ENCODE data around the gene CNTF. TPM values are rescaled to one million over a fixed set of nuclear protein-coding genes. Genes with fewer than 3 reads are reported as not detected.

The CNTF gene
- total and polyA plus RNA-seq, 2 of the 4 experiments (the other 2 are of a cell fraction), result 1.2 to 2.3 TPM

DNA sequence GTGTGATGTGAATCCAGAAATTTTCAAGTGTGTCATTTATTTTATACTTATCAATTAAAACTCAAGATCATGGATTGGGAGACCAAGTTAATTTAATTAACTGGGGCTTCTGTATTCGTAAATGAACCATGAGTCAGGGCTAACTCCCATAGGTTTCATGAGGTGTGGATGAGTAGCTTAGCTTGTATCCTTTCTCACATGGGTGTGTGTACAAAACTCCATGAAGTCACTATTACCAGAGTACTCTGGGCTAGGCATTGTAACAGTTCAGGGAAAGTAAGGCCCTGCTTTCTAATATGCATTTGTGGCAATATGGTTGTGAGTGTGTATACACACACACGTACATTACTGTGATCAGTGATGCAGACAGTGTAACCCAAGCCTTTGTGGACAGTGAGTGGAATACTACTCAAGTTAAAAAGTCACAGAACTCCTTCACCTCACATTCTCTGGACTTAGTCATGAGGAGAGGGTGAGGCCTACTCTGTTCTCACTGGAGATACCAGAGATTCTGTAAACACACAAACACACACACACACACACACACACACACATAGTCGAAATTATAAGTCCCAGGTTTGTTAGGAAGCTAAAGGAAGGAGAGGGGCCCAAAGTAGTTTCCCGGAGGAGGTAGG lies 3.5 kb downstream of the CNTF start:
- Histone ChIP-seq H3K27ac (ENCODE audit: insufficient read depth, low read length) (peak overlapping the region; percentile 23; the same call in 1 of the 2 replicates), H3K79me1 (ENCODE audit: low read depth in 1 of 2, low read length in 2 of 2) (peaks cover 26 to 58% of the 10 kb centered on the region in 2 experiments), H3K27me3 (ENCODE audit: control insufficient read depth, insufficient read depth, low read length) (no peaks in the 10 kb centered on the region), H4K8ac (ENCODE audit: low read depth in 2 of 2, low read length in 2 of 2) (peak overlapping the region; percentile 1 to 51; a peak in 3 of 4 replicates), H3K9me1 (ENCODE audit: insufficient read depth, low read length) (peaks cover 22% of the 10 kb centered on the region), H4K20me1 (ENCODE audit: insufficient read depth, low read length) (no peaks in the 10 kb centered on the region), H3K14ac (replicated peaks; ENCODE audit: low read depth, low read length) (peak overlapping the region; percentile 26), H2AFZ (replicated peaks; ENCODE audit: low read length, poor library complexity) (no peak overlapping the region), H2BK20ac (ENCODE audit: low read depth, low read length) (peak overlapping the region; percentile 30), H2BK120ac (ENCODE audit: low read depth, low read length) (peak overlapping the region; percentile 61), H3K9me3 (ENCODE audit: control insufficient read depth, insufficient read depth, low read length) (no peaks in the 10 kb centered on the region), H3K18ac (ENCODE audit: low read depth, low read length) (peak overlapping the region; percentile 78; the same call in 1 of the 2 replicates), H3K23ac (ENCODE audit: low read depth, low read length) (peak overlapping the region; percentile 57; the same call in 1 of the 2 replicates), H3K36me3 (ENCODE audit: control insufficient read depth, insufficient read depth, low read length) (peaks cover 9% of the 10 kb centered on the region), H2AK9ac (replicated peaks; ENCODE audit: low read depth, low read length, poor library complexity) (no peak overlapping the region), H3K4me1 (ENCODE audit: control insufficient read depth, insufficient read depth, low read length) (peaks cover 22% of the 10 kb centered on the region), H3K4ac (ENCODE audit: low read depth, low read length) (peak overlapping the region; percentile 55), H3K4me2 (ENCODE audit: low read depth, low read length) (peak overlapping the region; percentile 55; the same call in 1 of the 2 replicates), H4K91ac (ENCODE audit: insufficient read depth, low read depth, low read length) (peak overlapping the region; percentile 62), H2AK5ac (ENCODE audit: low read depth, low read length) (peak overlapping the region; percentile 69; the same call in 1 of the 2 replicates), H3K4me3 (ENCODE audit: insufficient read depth, low read depth, low read length) (no peak overlapping the region), H3K56ac (ENCODE audit: extremely low read depth, insufficient read depth, low read length) (no peak overlapping the region; the same call in 1 of the 2 replicates), H2BK5ac (ENCODE audit: low read depth, low read length, poor library complexity, severe bottlenecking) (peak overlapping the region; percentile 97), H2BK15ac (ENCODE audit: low read depth, low read length) (peak overlapping the region; percentile 8; the same call in 2 of the 3 replicates), H4K5ac (ENCODE audit: low read depth, low read length) (peak overlapping the region; percentile 85; the same call in 1 of the 2 replicates), H3K9ac (ENCODE audit: low read depth, low read length) (no peak overlapping the region; the same call in 1 of the 2 replicates)
- no TSS peak for BruUV-seq (replicated peaks)
- ChIA-PET POLR2A (ENCODE audit: unreplicated experiment) (no interaction called here), CTCF (interaction anchor here (0.6 to 1.1 kb wide), 2 partner anchors 14 to 50 kb away, joined by 3 read pairs; partner anchors contain the start of gene LPXN)
- ATAC-seq (ENCODE audit: low read depth) (peak; percentile 50), DNase-seq (peak; percentile 87)
- WGBS, 2 experiments (ENCODE audit: extremely low coverage in 2 of 2, insufficient read length in 1 of 2), result no CpG with 5 or more reads among the region's 4 CpGs
- dilution Hi-C loops (cut with HindIII; ENCODE audit: low sequenced_read_pairs, unreplicated experiment) (no loop called here), intact Hi-C loops (cut with micrococcal nuclease) (no loop called here), in situ Hi-C loops (cut with MboI; ENCODE audit: low sequenced_read_pairs) (loop anchor here (5.0 kb wide), 1 partner anchor 49 kb away; the partner anchor contains the start of genes LPXN and ZFP91)
- TF ChIP-seq, protein P1, sequence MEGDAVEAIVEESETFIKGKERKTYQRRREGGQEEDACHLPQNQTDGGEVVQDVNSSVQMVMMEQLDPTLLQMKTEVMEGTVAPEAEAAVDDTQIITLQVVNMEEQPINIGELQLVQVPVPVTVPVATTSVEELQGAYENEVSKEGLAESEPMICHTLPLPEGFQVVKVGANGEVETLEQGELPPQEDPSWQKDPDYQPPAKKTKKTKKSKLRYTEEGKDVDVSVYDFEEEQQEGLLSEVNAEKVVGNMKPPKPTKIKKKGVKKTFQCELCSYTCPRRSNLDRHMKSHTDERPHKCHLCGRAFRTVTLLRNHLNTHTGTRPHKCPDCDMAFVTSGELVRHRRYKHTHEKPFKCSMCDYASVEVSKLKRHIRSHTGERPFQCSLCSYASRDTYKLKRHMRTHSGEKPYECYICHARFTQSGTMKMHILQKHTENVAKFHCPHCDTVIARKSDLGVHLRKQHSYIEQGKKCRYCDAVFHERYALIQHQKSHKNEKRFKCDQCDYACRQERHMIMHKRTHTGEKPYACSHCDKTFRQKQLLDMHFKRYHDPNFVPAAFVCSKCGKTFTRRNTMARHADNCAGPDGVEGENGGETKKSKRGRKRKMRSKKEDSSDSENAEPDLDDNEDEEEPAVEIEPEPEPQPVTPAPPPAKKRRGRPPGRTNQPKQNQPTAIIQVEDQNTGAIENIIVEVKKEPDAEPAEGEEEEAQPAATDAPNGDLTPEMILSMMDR (conservative IDR thresholded peaks at IDR 0.05; ENCODE audit: low read depth, low read length), result no peak
- TF ChIP-seq RFX5 (IDR thresholded peaks at IDR 0.05; ENCODE audit: low read depth, low read length) (no peak), MAZ (IDR thresholded peaks at IDR 0.05; ENCODE audit: borderline replicate concordance, low read depth, low read length) (no peak), RAD21 (IDR thresholded peaks at IDR 0.05; ENCODE audit: low read length) (no peak), MXI1 (IDR thresholded peaks at IDR 0.05; ENCODE audit: borderline replicate concordance, low read depth, low read length) (no peak), SMC3 (IDR thresholded peaks at IDR 0.05; ENCODE audit: low read depth, low read length) (no peak), MAFK (IDR thresholded peaks at IDR 0.05; ENCODE audit: low read depth, low read length) (no peak), POLR2A (IDR thresholded peaks at IDR 0.05; ENCODE audit: low read depth, low read length) (no peak), CEBPB (IDR thresholded peaks at IDR 0.05; ENCODE audit: low read depth, low read length) (no peak), CHD1 (IDR thresholded peaks at IDR 0.05; ENCODE audit: low read depth, low read length) (no peak), NFE2L2 (IDR thresholded peaks at IDR 0.05; ENCODE audit: low read depth, low read length) (no peak), BHLHE40 (IDR thresholded peaks at IDR 0.05; ENCODE audit: low read depth, low read length) (no peak), FOS (IDR thresholded peaks at IDR 0.05; ENCODE audit: low read depth, low read length) (no peak)
- TF ChIP-seq, protein P2, sequence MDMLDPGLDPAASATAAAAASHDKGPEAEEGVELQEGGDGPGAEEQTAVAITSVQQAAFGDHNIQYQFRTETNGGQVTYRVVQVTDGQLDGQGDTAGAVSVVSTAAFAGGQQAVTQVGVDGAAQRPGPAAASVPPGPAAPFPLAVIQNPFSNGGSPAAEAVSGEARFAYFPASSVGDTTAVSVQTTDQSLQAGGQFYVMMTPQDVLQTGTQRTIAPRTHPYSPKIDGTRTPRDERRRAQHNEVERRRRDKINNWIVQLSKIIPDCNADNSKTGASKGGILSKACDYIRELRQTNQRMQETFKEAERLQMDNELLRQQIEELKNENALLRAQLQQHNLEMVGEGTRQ (IDR thresholded peaks at IDR 0.05; ENCODE audit: low read depth, low read length), result no peak
- TF ChIP-seq, protein P3, sequence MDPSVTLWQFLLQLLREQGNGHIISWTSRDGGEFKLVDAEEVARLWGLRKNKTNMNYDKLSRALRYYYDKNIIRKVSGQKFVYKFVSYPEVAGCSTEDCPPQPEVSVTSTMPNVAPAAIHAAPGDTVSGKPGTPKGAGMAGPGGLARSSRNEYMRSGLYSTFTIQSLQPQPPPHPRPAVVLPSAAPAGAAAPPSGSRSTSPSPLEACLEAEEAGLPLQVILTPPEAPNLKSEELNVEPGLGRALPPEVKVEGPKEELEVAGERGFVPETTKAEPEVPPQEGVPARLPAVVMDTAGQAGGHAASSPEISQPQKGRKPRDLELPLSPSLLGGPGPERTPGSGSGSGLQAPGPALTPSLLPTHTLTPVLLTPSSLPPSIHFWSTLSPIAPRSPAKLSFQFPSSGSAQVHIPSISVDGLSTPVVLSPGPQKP (IDR thresholded peaks at IDR 0.05; ENCODE audit: borderline replicate concordance, low read depth, low read length), result no peak
